GM19238 (cell line): ENCODE measurements around the gene NCKAP5.

Source experiments
- DNase-seq: peaks from one replicate; pipeline ENCODE4 v3.0.0; 2011; ENCODE audit warnings: low spot score; ENCODE audit not compliant: insufficient read length

Gene NCKAP5

GRCh38 chr2:132965460-132965859, 602.8 kb downstream of the NCKAP5 start:
- no peak for DNase-seq

- no peak for DNase-seq
Observed at GRCh38 chr2:132963161-132963560, 605.1 kb downstream of the NCKAP5 start.

DNA sequence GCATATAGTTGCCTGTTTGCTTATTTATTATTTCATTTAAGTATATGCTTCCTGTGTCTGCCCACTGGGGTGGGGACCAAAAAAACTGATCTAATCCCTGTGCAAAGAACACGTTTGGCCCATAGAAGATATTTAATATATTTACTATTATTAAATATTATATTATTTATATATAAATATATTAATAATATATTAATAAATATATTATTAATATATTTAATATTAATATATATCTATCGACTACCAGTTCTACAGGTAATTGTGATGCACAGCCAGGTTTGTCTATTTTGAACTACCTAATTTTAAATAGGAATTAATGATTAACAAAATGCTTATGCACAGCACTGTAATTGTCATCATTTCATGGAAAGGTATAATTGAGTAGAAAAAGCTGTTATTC, 609.4 kb downstream of the NCKAP5 start:
- no peak for DNase-seq

DNA sequence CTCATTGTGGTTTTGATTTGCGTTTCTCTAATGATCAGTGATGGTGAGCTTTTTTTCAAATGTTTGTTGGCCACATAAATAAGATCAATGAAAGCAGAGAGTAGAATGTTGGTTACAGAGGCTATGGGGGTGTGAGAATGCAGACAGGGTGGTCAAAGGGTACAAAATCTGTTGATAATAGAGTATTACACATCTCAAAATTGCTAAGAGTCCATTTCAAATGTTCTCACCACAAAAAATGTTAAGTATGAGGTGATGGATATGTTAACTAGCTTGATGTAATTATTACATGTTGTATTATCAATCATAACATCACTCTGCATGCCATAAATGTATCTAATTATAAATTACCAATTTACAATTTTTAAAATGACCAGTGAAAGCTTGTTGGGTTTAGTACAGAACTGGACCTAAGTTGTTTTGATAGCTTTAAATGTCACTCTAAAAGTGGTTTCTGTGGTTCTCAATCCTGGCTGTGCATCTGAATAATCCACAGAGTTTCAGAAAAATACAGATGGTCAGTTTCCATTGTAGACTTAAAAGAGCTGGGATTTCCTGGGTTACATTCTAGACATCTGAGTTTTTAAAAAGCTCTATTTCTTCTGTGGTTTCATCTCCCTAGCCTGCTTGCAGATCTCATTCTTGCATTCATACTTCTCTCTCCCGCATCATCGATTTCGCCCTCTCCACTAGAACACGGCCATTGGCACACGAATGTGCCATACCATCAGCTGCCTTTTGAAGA, 612.2 kb downstream of the NCKAP5 start:
- DNase-seq: no peak

GRCh38 chr2:132953771-132954170, 614.5 kb downstream of the NCKAP5 start:
- DNase-seq: no peak

- no peak for DNase-seq
Observed at GRCh38 chr2:132951008-132951714, 617.1 kb downstream of the NCKAP5 start.

GRCh38 chr2:132949108-132949507, 619.2 kb downstream of the NCKAP5 start:
- DNase-seq: no peak

DNA sequence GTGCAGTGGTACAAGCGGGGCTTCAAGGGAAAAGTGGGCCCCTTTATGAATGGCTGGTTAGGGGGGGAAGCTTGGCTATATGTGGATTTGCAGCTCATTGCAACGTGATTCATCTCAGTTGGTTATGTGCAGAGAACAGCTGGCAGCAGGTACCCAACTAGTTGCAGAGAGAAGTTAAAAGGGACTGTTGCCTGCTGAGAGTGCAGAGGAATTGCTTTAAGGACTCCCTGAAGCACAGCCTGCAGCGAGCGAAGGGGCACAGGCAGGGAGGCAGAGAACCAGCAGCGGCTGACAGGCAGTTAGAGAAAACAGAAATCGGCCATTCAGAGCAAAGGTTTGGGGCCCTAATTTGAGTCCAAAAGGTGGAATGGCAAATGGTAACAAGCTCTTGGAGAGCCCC, 620.1 kb downstream of the NCKAP5 start:
- DNase-seq: no peak

- DNase-seq: no peak
Observed at GRCh38 chr2:132943829-132944228, 624.4 kb downstream of the NCKAP5 start.

DNA sequence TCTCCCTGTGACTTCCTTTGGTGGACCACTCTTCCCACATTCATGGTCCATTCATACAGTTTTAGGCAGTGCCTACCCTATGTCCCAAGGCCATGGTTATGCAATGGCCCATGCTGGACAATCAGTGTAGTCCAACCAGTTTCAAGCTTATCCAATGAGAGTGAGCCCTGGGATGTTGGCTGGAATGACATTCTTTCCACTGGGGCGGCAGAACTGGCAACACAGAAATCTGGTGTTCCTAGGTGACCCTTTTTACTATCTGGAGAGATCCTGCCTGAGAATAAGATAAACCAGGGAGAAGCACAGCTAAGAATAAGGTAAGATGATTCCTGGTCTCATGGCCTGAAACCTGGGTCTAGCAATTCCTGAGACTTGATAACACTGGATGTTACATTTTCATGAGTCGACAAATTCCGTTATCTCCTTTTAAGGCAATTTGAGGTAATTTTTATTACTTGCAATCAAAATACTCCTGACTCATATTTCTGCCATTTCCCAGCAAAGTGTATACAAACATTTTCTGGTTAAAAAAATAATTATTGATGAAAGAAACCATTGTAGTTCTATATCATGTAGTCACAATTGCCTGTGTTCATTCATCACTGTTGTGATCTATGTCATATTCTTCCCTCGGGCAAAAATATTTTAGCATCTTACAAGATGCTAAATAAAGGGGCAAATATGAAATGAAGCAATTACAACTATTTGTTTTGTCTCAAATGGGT, 626.8 kb downstream of the NCKAP5 start:
- no peak for DNase-seq

DNA sequence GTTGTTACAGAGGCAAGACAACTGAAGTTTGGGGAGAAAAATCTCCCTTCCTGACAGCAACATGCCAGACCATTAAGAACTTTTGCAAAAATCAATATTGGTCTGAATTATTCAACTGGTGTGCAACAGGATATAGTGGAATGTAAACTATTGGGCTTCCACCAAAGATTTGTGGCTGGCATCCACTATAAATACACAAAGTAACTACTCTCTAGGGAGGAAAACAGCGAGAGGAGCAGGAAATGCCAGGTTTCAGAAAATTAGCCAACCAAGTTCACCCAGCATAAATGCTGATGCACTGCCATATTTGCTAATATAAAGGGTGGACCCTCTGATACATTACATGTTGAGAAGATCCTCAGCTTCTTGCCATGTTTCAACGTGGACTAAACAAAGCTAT, 630.6 kb downstream of the NCKAP5 start:
- no peak for DNase-seq

- no peak for DNase-seq
Observed at GRCh38 chr2:132936791-132937190, 631.5 kb downstream of the NCKAP5 start.

DNA sequence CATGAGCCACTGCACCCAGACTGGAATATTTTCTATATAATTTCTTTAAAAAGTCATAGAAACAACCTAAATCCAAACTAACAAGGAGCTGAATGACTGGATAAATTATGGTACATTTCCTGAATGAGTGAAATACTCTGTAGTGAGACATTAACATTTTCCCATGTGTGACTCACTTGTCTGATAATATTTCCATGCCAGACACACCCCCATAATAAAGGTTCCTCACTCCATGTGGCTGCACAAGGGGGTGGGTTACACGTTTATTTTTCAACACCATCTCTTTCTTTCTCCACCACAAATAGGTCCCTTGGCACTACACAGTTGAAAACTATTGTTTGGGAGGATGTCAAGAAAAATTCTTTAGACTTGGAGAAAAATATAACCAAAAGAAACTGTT, 632.0 kb downstream of the NCKAP5 start:
- no peak for DNase-seq

GRCh38 chr2:132929786-132930185, 638.5 kb downstream of the NCKAP5 start:
- no peak for DNase-seq

DNA sequence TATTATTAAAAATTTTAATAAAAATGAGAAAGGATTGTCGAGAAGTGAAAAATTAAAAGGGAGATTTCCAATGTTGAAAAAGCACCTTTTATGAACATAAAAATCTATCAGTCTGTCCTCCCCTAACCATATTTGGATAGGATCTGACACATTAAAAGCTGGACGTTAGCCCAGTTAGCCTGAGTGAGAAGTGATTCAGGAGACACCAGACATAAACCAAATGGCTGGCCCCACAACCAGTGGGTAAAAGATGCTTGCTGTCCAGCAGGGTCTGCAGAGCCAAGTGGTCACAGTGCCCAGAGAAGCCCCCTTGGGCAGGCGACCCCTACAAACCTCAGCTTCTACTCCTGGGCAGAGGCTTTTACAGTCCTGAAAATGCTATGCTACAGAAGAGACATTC, 644.5 kb downstream of the NCKAP5 start:
- no peak for DNase-seq

DNA sequence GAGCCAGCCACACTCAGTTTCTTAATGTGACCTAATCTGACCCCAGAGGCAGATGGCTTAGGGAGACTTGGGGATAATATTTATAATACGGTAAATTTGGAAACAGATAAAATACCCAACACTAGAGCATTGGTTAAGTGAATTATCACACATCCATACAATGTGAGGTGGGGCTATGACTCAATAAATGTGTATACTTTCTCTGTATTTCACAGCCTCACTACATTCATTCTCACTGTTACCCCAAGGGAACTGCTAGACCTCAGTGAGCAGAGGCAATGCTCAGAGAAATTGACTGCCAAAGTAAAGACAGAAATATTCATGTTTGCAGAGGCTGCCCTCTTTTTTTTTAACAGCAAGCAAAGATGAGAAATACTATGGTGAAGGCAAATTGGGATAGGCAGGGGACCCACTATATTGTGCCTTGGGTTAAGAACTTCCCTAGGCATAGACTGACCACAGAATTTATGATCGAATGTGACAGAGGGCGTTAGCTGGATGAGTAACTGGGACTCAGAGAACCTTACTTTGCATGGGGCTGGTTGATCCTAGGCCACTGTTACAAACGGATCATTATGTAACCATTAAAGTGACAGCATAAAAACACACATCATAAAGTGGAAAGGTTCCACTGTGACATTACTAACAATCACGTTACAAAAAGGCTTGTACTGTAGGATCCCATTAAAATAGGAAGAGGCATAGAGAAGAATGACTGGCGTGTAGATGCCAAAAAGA, 652.3 kb downstream of the NCKAP5 start:
- DNase-seq: no peak

DNA sequence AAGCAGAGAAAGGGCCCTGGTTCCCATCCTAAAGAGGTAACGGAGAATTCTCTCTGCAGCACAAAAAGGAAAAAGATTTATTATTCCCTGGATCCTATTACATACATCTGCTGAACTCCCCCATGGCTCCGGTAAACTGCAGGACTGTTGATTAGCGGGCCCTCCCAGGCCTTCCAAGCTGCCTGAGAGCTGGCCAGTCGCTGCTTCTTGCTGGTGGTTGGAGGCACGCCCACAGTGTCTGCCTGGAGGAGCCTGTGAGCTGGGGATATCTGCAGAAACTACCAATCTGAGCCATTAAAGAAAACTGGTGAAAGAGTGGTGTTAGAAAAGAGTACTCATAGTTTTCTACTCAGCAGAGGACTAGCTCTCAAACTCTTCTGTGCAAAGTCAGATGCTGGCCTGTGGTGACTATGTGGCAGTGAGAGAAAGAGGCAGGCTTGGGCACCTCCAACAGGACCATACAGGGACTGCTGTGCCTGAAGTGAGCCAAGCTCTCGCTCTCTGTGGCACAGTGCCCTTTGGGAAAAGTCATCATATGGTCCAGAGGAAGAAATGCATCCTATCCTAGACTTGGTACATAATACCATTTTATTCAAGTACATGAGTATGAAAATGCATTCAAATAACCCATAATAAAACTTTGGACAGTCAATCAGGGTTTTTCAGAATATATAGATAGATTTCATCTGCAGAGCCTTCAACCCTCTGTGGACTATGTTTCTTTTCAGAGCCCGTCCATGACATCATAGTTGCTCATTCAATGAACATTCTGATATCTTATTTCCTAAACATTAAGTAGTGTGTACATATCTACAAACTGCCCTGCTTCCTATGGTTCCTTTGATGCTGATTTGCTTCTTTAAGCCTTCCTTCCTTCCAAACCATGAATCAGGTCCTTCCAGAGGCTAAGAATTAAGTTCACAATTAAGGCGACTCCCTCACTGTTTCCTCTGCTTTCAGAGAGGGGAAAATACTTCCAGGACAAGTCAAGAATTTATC, 656.2 kb downstream of the NCKAP5 start:
- no peak for DNase-seq

- no peak for DNase-seq
Observed at GRCh38 chr2:132910432-132910831, 657.8 kb downstream of the NCKAP5 start.

GRCh38 chr2:132909427-132909826, 658.8 kb downstream of the NCKAP5 start:
- DNase-seq: no peak

DNA sequence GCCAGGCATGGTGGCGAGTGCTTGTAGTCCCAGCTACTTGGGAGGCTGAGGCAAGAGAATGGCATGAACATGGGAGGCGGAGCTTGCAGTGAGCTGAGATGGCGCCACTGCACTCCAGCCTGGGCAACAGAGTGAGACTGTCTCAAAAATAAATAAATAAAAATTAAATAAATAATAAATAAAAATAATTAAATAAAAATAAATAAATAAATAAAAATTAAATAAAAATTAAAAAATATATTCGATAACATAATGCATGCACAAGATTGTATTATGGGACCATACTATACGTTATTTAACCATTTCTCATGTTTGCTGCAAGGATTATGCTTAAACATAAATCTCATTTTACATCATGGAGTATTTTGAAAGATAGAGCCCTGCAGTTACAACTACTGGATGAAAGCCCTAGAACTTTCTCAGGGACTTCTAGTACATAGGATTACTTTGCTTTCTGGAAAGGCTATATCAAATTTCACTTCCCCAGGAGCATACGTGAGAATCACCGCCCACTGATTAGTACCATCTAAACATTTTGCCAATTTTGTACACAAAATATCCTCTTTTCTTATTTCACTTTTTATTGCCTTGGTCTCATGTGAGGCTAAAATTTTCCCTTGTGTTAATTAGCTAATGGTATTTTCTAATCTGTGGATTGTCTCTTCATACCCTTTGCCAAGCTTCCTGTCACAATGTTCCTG, 664.0 kb downstream of the NCKAP5 start:
- DNase-seq: no peak
